GM21390 (cell line): ENCODE results near the gene RFXANK.
"Not testable (repeated sequence)": the region's sequence is repeated elsewhere in the genome, so short reads cannot be mapped to it uniquely, and the experiment has no call there.

Experiments
- ATAC-seq: cut with Tn5 transposase; IDR thresholded peaks from one replicate; pipeline ENCODE4 v1.9.1; 2021; ENCODE audit not compliant: unreplicated experiment

Gene RFXANK, protein sequence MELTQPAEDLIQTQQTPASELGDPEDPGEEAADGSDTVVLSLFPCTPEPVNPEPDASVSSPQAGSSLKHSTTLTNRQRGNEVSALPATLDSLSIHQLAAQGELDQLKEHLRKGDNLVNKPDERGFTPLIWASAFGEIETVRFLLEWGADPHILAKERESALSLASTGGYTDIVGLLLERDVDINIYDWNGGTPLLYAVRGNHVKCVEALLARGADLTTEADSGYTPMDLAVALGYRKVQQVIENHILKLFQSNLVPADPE

DNA sequence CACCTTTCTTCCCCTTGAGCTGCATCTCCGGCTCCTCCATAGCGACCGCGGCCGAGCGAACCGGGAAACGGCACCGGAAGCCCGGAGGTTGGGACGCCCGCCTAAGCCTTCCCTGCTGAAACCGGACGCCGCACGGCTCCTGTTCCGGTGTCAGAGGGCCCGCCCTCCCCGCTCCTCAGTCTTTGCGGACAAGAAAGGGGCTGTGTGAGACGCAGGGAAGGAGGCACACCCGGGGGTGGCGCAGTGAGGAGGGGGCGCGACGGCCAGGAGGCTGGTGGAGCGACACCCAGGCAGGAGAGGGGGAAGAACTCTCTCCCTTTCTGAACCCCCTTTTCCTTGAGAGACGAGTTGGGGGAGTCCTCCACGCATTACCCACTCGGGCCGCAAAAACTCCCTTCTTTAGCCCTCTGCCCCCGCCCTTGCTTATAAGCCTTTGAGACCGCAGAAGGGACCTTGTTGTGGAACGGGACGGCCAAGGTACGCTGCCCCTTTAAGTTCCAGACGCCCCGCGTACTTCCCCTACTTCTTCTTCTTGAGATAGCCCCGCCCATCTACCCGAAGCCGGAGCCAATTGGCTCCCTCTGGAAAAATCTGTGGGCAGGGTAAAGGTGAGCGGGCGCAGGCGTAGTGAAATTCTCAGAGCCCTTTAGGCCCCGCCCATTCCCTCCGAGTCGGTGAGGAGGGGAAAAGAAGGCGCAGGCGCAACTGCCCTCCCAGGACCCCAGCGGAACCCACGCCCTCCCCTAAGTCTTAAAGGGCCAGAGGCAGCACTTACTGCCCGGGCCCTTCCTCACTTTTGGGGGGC is at the start of gene RFXANK, which contains the start of gene BORCS8:
Gene RFXANK, plus strand, starts transcription at position 181 of the 805 bp plus-strand sequence. CDS start 1,689 bp downstream, outside the sequence.
Gene BORCS8, minus strand, starts transcription at position 75 of the 805 bp plus-strand sequence. Its CDS starts 35 bp downstream, at position 40.
- peak; percentile 75 for ATAC-seq

DNA sequence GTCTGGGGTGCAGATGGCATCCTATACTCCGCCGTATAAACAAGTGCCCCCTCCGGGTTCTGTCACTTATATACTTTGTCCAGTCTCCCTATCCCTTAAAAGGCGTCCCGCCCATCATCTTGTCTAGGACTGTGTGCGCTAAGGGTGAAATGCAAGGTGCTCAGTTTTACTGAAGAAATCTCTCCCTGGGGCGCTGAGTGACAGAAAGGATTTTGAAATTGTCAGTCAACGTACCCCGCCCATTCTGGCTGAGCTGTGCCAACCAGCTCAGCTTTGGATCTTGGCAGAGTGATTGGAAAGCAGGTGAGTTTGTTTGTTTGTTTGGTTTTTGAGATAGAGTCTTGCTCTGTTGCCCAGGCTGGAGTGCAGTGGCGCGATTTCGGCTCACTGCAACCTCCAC is 49.7 kb upstream of the RFXANK start:
- no peak for ATAC-seq

DNA sequence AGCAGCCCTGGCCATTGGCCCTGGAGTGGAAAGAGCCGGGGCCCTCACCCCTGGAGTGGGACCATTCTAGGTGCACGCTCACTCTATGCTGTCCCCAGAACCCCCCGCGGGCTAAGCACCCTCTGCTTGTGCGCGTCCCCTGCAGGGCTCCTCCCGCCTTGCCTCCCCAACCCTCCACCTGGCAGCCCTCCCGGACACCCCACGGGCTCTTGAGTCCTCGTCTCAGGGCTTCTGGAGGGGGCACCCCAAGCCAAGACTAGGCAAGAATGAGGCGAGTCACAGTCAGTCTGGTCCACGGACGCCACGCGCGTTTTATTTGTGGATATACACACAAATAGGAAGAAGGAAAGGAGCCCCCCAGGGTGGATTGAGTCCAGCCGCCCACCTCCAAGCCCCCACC is 46.8 kb upstream of the RFXANK start:
- no peak for ATAC-seq

DNA sequence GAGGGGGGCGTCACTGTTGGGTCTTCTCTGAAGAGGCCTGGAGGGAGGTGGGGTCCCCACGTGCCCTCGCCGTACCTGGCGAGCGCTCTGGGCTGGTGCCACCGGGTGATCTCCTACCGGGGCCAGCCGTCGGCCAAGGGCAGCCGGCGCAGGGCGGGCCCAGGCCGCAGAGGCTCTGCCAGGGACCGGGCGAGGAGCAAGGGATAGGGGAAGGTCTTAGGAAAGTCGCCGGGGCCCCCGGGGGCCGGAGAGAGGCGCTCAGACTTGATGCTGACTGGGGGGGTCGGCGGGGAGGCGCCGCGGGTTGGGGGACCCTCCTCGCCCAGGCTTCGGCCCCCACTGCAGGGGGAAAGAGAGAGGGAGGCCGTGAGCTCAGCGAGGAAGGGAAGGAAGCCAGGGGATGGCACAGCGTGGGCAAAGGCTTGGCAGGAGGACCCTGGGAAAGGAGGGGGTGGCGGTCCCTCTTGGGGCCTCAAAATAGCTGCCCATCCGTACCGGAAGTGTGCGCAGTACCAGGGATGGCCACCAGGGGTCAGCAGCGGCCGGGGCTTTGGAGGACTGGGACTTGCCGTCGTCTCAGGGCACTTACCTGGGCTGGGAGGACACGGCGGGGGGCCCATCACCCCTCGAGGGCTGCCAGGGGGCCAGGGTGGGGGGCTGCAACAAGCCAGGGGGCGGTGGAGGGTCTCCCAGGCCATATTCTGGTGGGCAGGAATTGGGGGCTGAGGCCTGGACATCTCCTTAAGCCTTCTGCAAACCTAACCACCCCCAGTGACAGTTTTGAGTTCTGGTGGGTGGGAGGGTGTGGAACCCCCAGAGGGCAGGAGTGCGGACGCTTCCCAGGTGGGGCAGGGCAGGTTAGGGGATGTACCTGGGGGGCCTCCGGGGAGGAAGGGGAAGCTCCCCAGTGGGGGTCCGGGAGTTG is 46.1 kb upstream of the RFXANK start:
- ATAC-seq = no peak

DNA sequence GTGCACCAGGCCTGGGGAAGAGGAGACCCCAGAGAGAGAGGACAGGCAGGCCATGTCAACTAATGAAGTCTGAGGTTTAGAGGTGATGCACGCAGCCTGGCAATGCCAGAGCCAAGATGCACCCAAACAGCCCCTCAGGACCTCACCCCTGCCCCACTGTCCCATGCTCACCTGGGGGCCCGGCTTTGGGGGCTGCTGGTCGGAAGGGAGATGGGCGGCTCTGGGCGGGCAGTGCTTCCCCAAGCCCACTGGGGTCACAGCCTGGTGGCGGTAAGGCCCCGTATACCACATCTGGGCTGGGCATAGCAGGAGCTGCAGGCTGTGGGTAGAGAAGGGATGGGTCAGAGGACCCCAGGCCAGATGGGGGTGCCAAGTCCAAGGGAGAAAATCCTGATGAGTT is 45.2 kb upstream of the RFXANK start:
- no peak for ATAC-seq

DNA sequence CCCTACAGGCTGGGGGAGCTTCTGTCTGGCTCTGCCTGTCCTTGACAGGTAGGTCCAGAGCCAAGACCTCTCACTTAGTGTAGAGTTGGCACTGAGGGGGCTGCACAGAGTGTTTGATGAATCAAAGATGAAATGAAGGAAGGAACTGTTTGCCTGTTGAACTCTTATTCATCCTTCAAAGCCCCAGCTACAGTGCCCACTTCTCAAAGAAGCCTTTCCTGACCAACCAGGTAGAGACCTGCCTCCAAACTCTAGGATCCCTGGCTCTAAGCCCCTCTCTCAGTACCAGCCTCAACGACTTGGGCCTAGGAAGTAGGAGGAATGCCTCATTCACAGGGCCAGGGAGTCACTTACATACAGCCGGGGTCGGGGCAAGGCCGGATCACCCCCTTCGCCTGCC is 44.7 kb upstream of the RFXANK start:
- no peak for ATAC-seq

DNA sequence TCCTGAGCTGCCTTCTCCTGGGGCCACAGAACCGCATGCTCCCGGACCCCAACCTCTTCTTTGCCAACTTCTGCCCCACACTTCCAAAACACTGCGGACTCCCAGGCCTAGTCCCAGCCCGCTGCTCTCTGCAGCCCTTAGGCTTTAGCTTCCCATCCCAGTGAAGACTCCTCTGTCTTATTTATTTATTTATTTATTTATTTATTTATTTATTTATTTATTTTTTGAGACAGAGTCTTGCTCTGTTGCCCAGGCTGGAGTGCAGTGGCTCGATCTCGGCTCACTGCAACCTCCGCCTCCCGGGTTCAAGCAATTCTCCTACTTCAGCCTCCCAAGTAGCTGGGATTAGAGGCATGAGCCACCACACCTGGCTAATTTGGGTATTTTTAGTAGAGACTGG is 43.6 kb upstream of the RFXANK start:
- not testable (repeated sequence) for ATAC-seq

DNA sequence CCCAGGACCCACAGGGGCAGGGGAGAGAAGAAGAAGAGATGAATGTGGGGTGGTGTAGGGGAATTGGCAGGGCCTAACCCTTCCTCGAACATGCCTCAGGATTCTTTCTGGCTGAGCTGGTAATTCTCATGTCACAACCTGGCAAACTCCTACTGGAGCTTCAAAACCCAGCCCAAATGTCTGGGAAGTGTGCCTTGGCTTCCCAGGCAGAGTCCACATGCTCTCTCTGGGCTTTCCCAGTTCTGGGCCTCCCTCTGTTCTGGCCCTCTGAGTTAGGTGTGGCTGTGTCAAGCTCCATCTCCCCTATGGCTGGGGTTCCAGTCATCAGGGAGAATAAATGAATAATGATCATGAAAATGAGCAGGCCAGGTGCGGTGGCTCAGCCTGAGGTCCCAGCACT is 42.6 kb upstream of the RFXANK start:
- ATAC-seq = no peak

DNA sequence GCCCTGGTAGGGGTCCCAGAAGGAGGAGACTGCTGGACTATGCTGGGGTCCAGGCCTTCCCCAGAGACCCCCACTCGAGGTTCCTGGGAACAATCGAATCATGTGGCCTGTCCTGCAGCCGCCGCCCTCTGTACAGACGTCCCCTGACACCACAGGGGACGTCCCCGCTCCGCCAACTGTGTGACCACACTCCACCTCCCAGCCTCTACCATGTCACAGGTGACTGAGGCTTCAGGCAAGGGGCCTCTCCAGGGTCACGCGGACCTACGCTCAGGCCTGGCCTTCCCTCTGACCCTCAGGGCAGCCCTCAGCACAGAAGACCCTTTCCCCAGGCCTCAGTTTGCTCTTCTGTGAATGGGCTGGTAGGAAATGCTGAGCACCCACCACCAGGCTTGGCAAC is 40.6 kb upstream of the RFXANK start:
- no peak for ATAC-seq

DNA sequence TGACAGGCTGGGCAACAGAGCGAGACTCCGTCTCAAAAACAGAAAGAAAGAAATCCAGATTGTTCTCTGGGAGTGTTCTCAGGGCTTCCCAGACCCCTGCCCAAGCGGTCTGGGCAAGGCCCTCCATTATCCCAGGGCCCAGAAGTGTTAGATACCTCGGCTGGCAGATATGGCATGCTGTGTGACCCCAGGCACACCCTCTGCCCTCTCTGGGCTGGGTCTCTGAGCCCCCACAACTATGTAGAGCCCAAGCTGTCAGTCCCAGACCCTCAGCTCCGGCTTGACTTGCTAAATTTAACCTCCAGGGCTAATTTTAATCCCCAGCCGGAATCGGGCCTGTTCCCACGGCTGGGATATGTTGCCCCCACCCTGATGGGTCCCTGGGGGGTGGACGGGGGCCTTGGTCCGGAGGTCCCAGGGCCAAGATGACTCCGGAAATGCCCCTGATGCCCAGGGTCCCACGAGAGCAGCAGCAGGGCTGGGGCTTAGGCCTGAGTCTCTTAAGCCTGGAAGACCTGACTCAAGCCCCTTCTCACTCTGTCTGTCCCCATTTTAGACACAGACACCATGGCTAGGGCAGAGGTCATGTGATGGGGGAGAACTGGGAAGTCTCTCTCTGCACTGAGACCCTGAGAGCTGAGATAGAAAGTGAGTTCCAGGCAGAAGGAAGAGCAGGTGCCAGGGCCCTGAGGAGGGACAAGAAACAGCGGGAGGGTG is 39.2 kb upstream of the RFXANK start:
- ATAC-seq = no peak

DNA sequence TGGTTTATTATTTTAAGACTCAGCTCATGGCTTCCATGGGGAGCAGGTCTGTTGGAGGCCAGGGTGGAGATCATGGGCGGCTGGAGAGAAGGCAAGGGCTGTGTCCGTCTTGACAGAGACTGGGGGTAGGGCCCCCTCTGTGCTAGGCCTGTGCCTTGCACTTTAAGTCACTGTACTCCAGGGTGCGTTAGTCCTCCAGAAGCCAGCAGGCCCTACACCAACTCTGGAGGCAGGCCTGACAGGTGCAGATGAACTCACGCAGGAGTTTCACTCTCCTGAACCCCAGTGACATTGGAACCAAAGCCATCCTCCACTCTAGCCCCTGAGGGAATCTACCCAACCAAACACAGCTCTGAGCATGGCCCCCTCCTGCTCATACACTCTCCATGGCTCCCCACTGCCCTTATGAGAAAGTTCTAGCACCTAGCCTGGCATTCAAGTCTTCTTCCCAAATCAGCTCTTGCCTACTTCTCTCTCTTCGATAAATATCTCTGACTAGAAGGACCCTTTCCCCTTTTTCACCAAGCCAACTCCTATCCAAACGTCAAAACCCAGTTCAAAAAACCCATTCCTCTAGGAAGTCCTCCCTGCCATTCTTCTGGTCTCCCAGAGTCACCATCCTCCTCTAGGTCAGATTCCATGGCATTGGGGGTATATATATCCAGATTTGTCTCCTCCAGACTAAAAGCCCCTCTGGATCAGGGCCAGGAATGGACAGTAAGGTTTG is 37.1 kb upstream of the RFXANK start:
- no peak for ATAC-seq

DNA sequence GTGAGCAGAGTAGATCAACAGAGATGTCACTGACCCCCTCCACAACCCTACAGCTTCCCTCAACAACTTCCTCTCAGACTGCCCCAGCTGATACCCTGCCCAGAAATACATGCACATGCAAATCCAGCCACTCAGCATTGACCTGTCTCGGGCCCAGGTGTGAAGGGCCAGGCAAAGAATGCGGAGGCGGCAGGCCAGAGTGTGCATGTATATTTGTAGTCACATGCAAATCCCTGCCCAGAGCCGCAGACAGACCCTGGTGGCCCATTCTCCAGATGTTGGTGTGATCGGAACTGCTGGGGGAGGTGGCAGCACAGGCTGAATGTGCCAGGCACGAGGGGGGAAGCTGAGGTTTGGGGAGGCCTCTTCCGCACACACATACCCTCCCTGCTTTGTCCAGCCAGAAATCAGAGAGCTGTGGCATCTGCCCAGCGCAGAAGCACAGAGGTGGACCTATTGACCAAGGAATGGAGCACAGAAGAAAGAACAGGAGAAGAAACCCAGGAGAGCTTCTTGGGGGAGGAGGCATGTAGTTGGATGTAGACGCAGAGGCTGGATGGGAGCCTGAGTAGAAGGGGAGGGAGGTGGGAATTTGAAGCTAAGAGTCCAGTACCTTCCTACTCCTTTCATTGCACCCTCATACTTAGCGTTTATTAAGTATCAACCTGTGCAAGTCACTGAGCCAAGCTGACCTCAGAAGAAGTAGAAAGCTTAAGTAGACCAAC is 36.4 kb upstream of the RFXANK start:
- peak; percentile 68 for ATAC-seq

DNA sequence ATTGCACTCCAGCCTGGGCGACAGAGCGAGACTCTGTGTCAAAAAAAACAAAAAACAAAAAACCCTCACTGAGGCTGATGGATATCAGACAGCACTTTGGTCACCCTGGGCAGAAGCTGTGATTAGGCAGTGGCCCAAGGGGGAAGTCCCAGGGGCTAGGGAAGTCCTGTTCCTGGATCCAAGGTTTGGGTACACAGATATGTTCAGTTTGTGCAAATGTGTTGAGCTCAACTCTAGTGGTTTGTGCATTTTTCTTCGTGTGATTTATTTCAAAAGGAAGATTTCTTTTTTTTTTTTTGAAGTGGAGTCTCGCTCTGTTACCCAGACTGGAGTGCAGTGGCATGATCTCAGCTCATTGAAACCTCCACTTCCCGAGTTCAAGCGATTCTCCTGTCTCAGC is 34.2 kb upstream of the RFXANK start:
- no peak for ATAC-seq

DNA sequence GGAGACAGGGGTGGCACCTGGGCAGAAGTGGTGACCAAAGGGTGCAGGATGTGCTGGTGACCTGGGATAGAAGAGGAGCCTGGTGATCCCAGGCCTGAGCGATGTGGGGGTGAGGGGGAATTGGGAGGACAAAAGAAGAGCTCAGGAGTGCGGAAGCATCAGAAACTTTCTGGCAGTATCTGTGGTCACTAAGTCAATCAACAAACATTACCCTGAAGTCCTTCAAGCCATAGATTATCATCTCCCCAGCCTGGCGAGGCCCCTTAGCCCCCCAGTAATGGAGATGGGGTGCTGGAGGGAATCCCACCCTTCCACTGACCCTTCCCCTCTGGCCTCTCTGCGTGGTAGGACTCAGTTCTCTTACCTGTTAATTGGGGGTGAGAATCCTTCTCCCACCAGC is 32.5 kb upstream of the RFXANK start:
- no peak for ATAC-seq

DNA sequence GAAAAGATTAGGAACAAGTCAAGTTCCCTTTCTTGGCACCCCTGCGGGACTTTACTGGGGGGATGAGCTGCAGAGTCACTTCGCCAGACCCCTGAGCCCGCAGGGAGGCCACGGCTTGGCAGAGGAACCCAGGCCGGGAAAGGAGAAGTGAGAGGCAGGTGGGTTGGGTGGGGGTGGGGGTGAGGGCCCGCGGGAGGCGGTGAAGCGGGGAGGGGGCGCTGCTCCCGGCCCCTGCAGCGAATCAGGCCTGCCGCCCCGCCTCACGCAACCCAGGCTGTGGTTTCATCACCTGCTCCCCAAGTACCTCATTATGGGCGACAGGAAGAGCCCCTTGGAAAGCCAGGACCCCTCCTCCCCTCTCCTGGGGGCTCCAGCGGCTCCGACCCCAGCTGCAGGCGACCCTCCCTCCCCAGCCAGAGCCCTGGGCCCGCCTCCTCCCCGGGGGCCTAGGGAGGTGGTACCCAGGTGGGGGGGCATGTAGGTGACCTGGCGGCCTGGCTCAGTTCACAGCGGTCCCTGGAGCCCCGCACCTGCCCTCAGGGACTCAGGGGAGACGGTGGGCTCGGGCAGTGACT is 31.5 kb upstream of the RFXANK start:
- ATAC-seq = no peak

DNA sequence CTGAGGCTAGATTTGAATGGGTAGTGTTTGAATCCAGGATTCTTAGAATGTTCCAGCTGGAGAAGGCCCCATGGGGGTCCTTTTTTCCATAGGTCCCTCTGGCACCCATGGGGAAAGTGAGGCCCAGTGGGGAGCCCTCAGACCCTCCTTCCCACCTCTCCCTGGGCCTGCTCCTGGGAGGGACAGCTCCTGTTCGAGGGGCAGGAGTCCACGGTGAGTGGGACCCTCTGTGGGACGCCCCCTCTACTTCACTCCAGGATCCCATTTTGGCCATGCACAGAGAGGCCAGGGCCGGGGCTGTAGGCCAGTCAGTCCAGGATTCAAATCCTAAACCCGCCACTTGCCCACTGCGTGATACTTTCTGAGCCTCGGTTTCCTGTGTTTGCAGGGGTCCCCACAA is 29.6 kb upstream of the RFXANK start:
- no peak for ATAC-seq

DNA sequence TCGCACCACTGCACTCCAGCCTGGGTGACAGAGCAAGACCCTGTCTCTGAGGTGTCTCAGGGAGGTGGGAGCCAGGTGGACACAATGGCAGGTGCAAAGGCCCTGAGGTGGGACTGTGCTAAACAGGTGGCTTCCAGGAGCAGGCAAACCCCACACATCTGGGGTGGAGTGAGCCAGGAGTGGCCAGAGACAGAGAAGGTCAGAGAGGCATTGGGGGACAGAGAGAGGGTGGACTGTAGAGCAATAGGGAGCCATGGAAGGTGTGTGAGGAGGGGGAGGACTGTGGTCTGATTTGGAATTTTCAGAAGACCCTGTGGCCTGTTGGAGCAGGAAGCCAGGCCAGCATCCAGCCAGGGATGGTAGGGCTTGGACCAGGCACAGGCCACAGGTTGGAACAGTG is 26.7 kb upstream of the RFXANK start:
- no peak for ATAC-seq

DNA sequence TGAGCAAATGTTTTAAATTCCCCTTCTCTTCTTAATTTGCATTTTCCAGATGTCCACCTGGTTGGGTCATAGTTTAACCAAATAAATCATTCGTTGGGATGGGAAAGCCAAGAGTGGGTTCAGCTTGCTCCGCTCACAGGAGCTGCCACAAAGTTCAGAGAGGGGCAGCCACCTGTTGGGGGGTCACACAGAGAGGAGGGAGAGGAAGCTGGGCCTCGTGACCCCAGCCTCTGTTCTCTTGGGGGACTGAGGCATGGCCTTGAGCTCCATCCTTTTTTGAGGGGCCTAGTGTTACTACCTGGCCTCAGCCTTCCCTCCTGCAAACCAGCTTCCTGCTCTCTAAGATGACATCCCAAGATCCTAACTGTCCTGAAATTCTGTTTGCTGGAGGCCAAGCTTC is 24.4 kb upstream of the RFXANK start:
- ATAC-seq = no peak
